Suprapubic skin (tissue), 4 donors: ENCODE measurements around the gene BTN3A1. TPM values are rescaled to one million over a fixed set of nuclear protein-coding genes. Genes with fewer than 3 reads are reported as not detected.
"Not testable (repeated sequence)": the region's sequence is repeated elsewhere in the genome, so short reads cannot be mapped to it uniquely, and the experiment has no call there.

Experiments used
- DNase-seq, 2 donors: peaks; one replicate each; pipeline ENCODE4 v3.0.0-alpha.2; 2019; ENCODE audit warnings: low spot score in 2 of 2
- H3K27ac ChIP-seq: fragments of 200-600 bp; sonication (generic); one replicate; pipeline ENCODE4 v1.5.1; 2019
- H3K27me3 ChIP-seq: fragments of 200-600 bp; sonication (generic); one replicate; pipeline ENCODE4 v1.5.1; 2019
- H3K36me3 ChIP-seq: fragments of 200-600 bp; sonication (generic); one replicate; pipeline ENCODE4 v1.5.1; 2019
- H3K4me1 ChIP-seq: fragments of 200-600 bp; sonication (generic); one replicate; pipeline ENCODE4 v1.5.1; 2019
- H3K4me3 ChIP-seq: fragments of 200-600 bp; sonication (generic); one replicate; pipeline ENCODE4 v1.5.1; 2019; ENCODE audit warnings: mild to moderate bottlenecking
- H3K9me3 ChIP-seq: fragments of 200-600 bp; sonication (generic); one replicate; pipeline ENCODE4 v1.5.1; 2019
- EP300 ChIP-seq: sonication (generic); formaldehyde crosslinking; IDR thresholded peaks from one replicate; pipeline ENCODE4 v1.6.1; 2017; ENCODE audit warnings: antibody characterized with exemption
- POLR2A ChIP-seq, 2 donors: fragments of 450-650 bp; IDR thresholded peaks; one replicate each; pipeline ENCODE4 v1.6.1; 2017; ENCODE audit warnings: antibody characterized with exemption in 2 of 2, mild to moderate bottlenecking in 2 of 2, moderate library complexity in 2 of 2
- POLR2AphosphoS5 ChIP-seq, 3 donors: sonication (generic); formaldehyde crosslinking; IDR thresholded peaks; one replicate each; pipeline ENCODE4 v1.6.1; 2017; ENCODE audit warnings: antibody characterized with exemption in 3 of 3
- WGBS: methylation state at CpG from one replicate; pipeline ENCODE4 v1.1.5; 2018; 5-methylcytosine and 5-hydroxymethylcytosine counted together
- total RNA-seq, 4 donors: library from RNA; depleted of rRNA; stranded (reverse); fragments of >200 nt; gene quantifications; one replicate each; pipeline ENCODE4 v1.1.0, GENCODE V29; 2016
- TF ChIP-seq, protein P1 (sequence below), 2 donors: fragments of 200-600 bp in 1 of 2; fragments of 450-650 bp in 1 of 2; sonication (generic) in 1 of 2; IDR thresholded peaks; one replicate each; pipeline ENCODE4 v1.5.1; 2016 to 2019; ENCODE audit warnings: antibody characterized with exemption in 2 of 2, mild to moderate bottlenecking in 1 of 2, moderate library complexity in 1 of 2

Gene BTN3A1
- total RNA-seq, result 10 to 100 TPM; 11.4 to 28.1 (median 14.5) TPM

DNA sequence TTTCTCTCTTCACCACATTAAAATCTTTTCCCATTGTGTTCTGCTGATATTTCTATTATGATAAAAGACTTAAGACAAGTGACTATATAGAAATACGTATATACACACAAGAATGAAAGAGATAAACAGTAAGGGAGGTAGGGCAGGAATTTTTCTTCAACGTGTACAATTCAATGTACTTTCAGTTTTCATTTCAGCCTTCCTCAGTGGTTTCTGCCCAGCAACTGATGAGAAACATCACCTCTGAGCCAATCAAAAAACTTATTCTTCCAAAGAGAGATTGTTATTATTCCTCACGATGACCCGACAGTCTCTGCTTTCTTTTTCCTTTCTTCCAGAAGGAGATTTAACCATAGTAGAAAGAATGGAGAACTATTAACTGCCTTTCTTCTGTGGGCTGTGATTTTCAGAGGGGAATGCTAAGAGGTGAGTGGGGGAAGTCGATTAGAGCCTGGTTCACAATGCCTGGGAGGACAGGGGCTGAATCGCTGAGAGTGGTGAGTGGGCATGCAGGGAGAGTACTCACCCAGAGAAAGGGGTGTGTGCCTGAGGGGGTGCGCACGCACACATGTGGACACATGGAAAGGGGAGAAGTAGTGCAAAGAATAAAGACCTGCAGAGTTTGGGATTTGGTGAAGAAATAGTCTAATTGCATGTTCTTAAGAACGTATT lies at the start of gene BTN3A1:
Gene BTN3A1 (plus strand): TSS at position 289 of the 672 bp plus-strand sequence. CDS start 3,289 bp downstream, outside the sequence.
- peak in 1 of 2 donors; percentile 82 for DNase-seq
- Histone ChIP-seq H3K4me3 (peak within 1 kb of the TSS; percentile 71), H3K36me3 (peaks cover 7% of the 10 kb centered on the region), H3K9me3 (no peaks in the 10 kb centered on the region), H3K27me3 (no peaks in the 10 kb centered on the region), H3K27ac (peak within 1 kb of the TSS; percentile 86), H3K4me1 (peaks cover 29% of the 10 kb centered on the region)
- 0% methylated on average over 9 of the region's 9 CpGs for WGBS
- TF ChIP-seq, protein P1, sequence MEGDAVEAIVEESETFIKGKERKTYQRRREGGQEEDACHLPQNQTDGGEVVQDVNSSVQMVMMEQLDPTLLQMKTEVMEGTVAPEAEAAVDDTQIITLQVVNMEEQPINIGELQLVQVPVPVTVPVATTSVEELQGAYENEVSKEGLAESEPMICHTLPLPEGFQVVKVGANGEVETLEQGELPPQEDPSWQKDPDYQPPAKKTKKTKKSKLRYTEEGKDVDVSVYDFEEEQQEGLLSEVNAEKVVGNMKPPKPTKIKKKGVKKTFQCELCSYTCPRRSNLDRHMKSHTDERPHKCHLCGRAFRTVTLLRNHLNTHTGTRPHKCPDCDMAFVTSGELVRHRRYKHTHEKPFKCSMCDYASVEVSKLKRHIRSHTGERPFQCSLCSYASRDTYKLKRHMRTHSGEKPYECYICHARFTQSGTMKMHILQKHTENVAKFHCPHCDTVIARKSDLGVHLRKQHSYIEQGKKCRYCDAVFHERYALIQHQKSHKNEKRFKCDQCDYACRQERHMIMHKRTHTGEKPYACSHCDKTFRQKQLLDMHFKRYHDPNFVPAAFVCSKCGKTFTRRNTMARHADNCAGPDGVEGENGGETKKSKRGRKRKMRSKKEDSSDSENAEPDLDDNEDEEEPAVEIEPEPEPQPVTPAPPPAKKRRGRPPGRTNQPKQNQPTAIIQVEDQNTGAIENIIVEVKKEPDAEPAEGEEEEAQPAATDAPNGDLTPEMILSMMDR (IDR thresholded peaks at IDR 0.05), result no peak
- TF ChIP-seq POLR2AphosphoS5 (IDR thresholded peaks at IDR 0.05) (no peak), POLR2A (IDR thresholded peaks at IDR 0.05) (no peak), EP300 (no peak)

DNA sequence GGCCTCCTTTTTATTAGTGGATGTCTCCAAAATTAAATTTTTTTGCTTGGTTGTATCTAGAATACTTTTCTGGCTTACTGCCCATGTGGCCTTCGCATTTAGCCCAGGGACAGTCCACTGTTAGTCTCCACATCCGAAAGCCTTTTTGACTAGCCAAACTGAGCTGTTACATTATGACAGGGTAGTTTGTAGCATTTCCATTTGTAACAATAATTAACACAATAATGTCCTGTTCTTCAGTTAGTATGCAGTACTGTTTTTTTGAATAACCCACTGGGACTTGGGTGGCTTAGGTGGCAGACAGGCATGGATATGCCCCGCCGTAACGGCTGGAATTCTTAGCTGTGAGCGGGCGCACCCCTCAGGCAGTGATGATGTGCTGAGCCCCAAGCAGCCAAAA lies 49.8 kb upstream of the BTN3A1 start:
- Histone ChIP-seq H3K4me1 (no peaks in the 10 kb centered on the region), H3K4me3 (no peak overlapping the region), H3K9me3 (no peaks in the 10 kb centered on the region), H3K36me3 (no peaks in the 10 kb centered on the region), H3K27ac (no peak overlapping the region), H3K27me3 (no peaks in the 10 kb centered on the region)
- DNase-seq, result no peak
- 85% methylated on average over 7 of the region's 7 CpGs for WGBS
- no peak for TF ChIP-seq POLR2AphosphoS5 (IDR thresholded peaks at IDR 0.05)
- no peak for TF ChIP-seq POLR2A (IDR thresholded peaks at IDR 0.05)
- no peak for TF ChIP-seq EP300
- TF ChIP-seq, protein P1 (IDR thresholded peaks at IDR 0.05), result no peak

DNA sequence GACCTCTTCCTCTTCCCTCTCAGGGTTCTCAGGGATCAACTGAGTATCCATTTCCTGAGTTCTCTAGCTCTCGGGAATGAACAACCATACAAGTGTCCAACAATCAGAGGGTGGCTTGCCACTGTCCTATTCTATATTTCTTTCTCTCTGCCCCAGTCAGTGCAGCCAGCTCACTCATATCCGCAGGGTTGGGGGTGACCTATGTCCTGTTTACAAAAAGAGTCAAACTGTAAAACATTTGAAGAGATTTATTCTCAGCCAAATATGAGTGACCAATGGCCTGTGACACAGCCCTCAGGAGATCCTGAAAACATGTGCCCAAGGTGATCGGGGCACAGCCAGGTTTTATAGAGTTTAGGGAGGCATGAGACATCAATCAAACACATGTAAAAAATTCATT lies 47.9 kb upstream of the BTN3A1 start:
- H3K4me3 ChIP-seq, result no peak overlapping the region
- TF ChIP-seq POLR2A (IDR thresholded peaks at IDR 0.05) (no peak), EP300 (no peak)
- TF ChIP-seq, protein P1 (IDR thresholded peaks at IDR 0.05), result no peak
- no peaks in the 10 kb centered on the region for H3K9me3 ChIP-seq
- no peaks in the 10 kb centered on the region for H3K4me1 ChIP-seq
- no peaks in the 10 kb centered on the region for H3K36me3 ChIP-seq
- no peaks in the 10 kb centered on the region for H3K27me3 ChIP-seq
- no peak overlapping the region for H3K27ac ChIP-seq
- no peak for DNase-seq
- WGBS, result 84% methylated on average over 3 of the region's 3 CpGs

DNA sequence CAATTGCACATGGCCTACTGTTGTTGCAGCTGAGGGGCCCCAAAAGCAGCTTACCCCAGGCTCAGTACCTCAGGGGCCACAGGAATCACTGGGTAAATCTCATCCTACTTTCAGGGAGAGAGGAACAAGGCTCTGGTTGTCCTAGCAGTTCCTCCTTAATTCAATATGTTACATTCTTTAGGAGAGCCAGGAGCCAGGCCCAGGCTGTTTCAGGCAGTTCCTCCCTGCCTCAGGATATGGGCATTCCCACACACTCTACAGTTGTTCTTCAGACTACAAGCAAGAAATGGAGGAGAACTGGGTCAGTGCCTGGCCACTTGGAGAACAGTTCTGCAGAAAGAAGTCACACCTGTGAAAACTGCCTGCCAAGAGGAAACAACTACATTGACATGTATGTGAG lies 46.7 kb upstream of the BTN3A1 start:
- no peaks in the 10 kb centered on the region for H3K4me1 ChIP-seq
- no peak overlapping the region for H3K27ac ChIP-seq
- TF ChIP-seq EP300 (no peak), POLR2A (IDR thresholded peaks at IDR 0.05) (no peak), POLR2AphosphoS5 (IDR thresholded peaks at IDR 0.05) (no peak)
- TF ChIP-seq, protein P1 (IDR thresholded peaks at IDR 0.05), result no peak

DNA sequence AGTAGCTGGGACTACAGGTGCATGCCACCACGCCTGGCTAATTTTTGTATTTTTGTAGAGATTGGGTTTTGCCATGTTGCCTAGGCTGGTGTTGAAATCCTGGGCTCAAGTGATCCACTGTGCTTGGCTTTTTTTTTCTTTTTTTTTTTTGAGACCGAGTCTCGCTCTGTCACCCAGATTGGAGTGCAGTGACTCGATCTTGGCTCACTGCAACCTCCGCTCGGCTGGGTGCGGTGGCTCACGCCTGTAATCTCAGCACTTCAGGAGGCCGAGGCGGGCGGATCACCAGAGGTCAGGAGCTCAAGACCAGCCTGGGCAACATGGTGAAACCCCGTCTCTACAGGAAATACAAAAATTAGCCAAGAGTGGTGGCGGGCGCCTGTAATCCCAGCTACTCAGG lies 44.5 kb upstream of the BTN3A1 start:
- not testable (repeated sequence) for DNase-seq, H3K27me3 ChIP-seq, H3K9me3 ChIP-seq, H3K36me3 ChIP-seq, H3K4me1 ChIP-seq, H3K4me3 ChIP-seq, H3K27ac ChIP-seq
- WGBS, result 89% methylated on average over 12 of the region's 14 CpGs

More for the DNA sequence above, 46.7 kb upstream of the BTN3A1 start:
- Histone ChIP-seq H3K9me3 (no peaks in the 10 kb centered on the region), H3K27me3 (no peaks in the 10 kb centered on the region), H3K4me3 (no peak overlapping the region), H3K36me3 (no peaks in the 10 kb centered on the region)
- DNase-seq, result no peak
